SU-DHL-6 (cell line): ENCODE measurements around the gene PLA2G6.

ENCODE experiments used
- EZH2phosphoT487 ChIP-seq: fragments of 200-600 bp; sonication (generic), shearing (Covaris generic); conservative IDR thresholded peaks from 2 replicates; pipeline ENCODE4 v1.6.1; 2018; ENCODE audit warnings: mild to moderate bottlenecking, antibody characterized with exemption, low read length, moderate library complexity, mixed read lengths
- TF ChIP-seq, protein P1 (sequence below): fragments of 200-600 bp; sonication (generic); IDR thresholded peaks from one replicate; pipeline ENCODE4 v1.5.1; 2017; ENCODE audit warnings: antibody characterized with exemption, mild to moderate bottlenecking, low read length, moderate library complexity; ENCODE audit not compliant: insufficient read depth, poor library complexity, severe bottlenecking

DNA sequence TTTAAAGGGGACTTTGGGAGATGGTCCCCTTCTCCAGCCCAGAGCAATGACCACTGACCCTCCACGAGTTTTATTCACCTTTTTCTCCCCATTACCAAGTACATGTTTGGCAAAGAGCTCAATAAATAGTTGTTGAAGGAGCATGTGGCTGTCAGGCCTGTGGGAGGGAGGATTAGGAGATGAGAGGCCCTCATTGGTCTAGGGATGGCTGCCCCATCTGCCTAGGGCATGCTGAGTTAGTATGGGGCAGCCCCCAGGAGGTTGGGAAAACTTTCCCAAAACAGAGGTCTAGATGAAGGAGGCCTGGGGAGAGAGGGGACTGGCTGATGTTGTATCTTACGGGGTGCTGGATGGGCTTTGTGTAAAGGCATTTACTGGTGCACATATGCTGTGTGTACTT, 30.8 kb upstream of the PLA2G6 start:
- TF ChIP-seq, protein P1, sequence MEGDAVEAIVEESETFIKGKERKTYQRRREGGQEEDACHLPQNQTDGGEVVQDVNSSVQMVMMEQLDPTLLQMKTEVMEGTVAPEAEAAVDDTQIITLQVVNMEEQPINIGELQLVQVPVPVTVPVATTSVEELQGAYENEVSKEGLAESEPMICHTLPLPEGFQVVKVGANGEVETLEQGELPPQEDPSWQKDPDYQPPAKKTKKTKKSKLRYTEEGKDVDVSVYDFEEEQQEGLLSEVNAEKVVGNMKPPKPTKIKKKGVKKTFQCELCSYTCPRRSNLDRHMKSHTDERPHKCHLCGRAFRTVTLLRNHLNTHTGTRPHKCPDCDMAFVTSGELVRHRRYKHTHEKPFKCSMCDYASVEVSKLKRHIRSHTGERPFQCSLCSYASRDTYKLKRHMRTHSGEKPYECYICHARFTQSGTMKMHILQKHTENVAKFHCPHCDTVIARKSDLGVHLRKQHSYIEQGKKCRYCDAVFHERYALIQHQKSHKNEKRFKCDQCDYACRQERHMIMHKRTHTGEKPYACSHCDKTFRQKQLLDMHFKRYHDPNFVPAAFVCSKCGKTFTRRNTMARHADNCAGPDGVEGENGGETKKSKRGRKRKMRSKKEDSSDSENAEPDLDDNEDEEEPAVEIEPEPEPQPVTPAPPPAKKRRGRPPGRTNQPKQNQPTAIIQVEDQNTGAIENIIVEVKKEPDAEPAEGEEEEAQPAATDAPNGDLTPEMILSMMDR: no peak
- no peak for TF ChIP-seq EZH2phosphoT487
